Endodermal cell (in vitro differentiated cells): ENCODE measurements around the gene SOX11. TPM values are rescaled to one million over a fixed set of nuclear protein-coding genes. Genes with fewer than 3 reads are reported as not detected.

Source experiments
- DNase-seq: peaks from one replicate; pipeline ENCODE4 v3.0.0-alpha.2; 2017
- H3K27ac ChIP-seq: 2 replicates; pipeline ENCODE4 v1.5.1; 2013; ENCODE audit warnings: mild to moderate bottlenecking, low read depth, low read length, moderate library complexity
- H3K27me3 ChIP-seq: 2 replicates; pipeline ENCODE4 v1.6.1; 2013; ENCODE audit warnings: mild to moderate bottlenecking, low read length, moderate library complexity; ENCODE audit not compliant: insufficient read depth, control insufficient read depth, poor library complexity, severe bottlenecking
- H3K36me3 ChIP-seq: 2 replicates; pipeline ENCODE4 v1.7.0; 2013; ENCODE audit warnings: mild to moderate bottlenecking, low read length, moderate library complexity; ENCODE audit not compliant: control insufficient read depth, insufficient read depth
- H3K4me1 ChIP-seq: one replicate; pipeline ENCODE4 v1.7.0; 2013; ENCODE audit warnings: low read length; ENCODE audit not compliant: control insufficient read depth, insufficient read depth
- H3K4me3 ChIP-seq: 2 replicates; pipeline ENCODE4 v1.5.1; 2013; ENCODE audit warnings: mild to moderate bottlenecking, low read length, moderate library complexity
- H3K9ac ChIP-seq: 2 replicates; pipeline ENCODE4 v1.6.1; 2013; ENCODE audit warnings: mild to moderate bottlenecking, low read length, moderate library complexity; ENCODE audit not compliant: poor library complexity, severe bottlenecking; ENCODE audit errors: extremely low read depth
- H3K9me3 ChIP-seq: 2 replicates; pipeline ENCODE4 v1.6.1; 2013; ENCODE audit warnings: mild to moderate bottlenecking, low read length, moderate library complexity; ENCODE audit not compliant: control insufficient read depth
- H3K27ac Mint-ChIP-seq: 2 replicates; pipeline ENCODE4 v1.8.0; 2020; ENCODE audit warnings: mixed read lengths
- H3K27me3 Mint-ChIP-seq: 2 replicates; pipeline ENCODE4 v1.8.0; 2021; ENCODE audit warnings: mild to moderate bottlenecking, mixed read lengths; ENCODE audit not compliant: insufficient read depth
- H3K36me3 Mint-ChIP-seq: 2 replicates; pipeline ENCODE4 v1.8.0; 2020; ENCODE audit warnings: low read depth, mixed read lengths
- H3K4me1 Mint-ChIP-seq: 2 replicates; pipeline ENCODE4 v1.8.0; 2020; ENCODE audit warnings: mixed read lengths
- H3K4me3 Mint-ChIP-seq: 2 replicates; pipeline ENCODE4 v1.8.0; 2020; ENCODE audit warnings: mild to moderate bottlenecking, moderate library complexity, mixed read lengths
- H3K9me3 Mint-ChIP-seq: 2 replicates; pipeline ENCODE4 v1.8.0; 2020; ENCODE audit warnings: mild to moderate bottlenecking, mixed read lengths
- CTCF ChIP-seq: fragments of 200-600 bp; sonication (generic); conservative IDR thresholded peaks from 2 replicates; pipeline ENCODE4 v1.5.0; 2021; ENCODE audit warnings: antibody characterized with exemption, mild to moderate bottlenecking
- WGBS, 2 experiments: methylation state at CpG; one replicate each; pipeline versions ENCODE4 v1.1.5 to v1.1.7; 2013; ENCODE audit warnings: missing lambda C conversion rate in 2 of 2, mixed read lengths in 1 of 2; ENCODE audit not compliant: insufficient coverage in 1 of 2, insufficient read length in 1 of 2; 5-methylcytosine and 5-hydroxymethylcytosine counted together
- total RNA-seq, 2 donors: library from RNA; stranded (reverse); fragmentation: NEBNext Ultra II Directional in 1 of 2; extraction: Animal tissue kit (Norgen Biotek cat#: 25700) in 1 of 2; gene quantifications; 2 replicates in 1 of 2; 3 replicates in 1 of 2; pipeline ENCODE4 v1.2.1, GENCODE V29; 2021

Gene SOX11
- total RNA-seq, 2 donors from 2014 or later = 35.9 to 48.9 TPM

DNA sequence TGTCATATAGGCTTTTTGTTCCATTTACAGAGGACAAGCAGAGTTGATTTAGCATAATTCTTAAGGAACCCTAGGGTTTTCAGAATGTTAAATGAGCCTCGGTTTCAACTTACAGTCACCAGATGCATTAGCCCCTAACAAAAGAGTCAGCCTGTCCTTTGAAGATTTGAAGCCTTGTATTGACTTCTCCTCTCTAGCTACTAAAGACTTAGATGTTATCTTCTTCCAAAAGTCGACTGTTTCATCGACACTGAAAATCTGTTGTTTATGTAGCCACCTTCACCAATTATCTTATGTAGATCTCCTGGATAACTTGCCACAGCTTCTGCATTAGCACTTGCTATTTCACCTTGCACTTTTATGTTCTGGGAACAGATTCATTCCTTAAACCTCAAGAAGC lies 31.6 kb upstream of the SOX11 start:
- Mint-ChIP-seq H3K4me1 (no peaks in the 10 kb centered on the region), H3K27me3 (peaks cover 3% of the 10 kb centered on the region), H3K9me3 (peaks cover 8% of the 10 kb centered on the region), H3K4me3 (no peak overlapping the region), H3K36me3 (no peaks in the 10 kb centered on the region), H3K27ac (no peak overlapping the region)
- H3K9ac ChIP-seq = no peak overlapping the region
- DNase-seq = no peak
- 76 to 83% methylated on average over 3 of the region's 3 CpGs for WGBS, 2 experiments
- H3K27me3 ChIP-seq = no peaks in the 10 kb centered on the region
- H3K36me3 ChIP-seq = no peaks in the 10 kb centered on the region
- H3K4me3 ChIP-seq = no peak overlapping the region
- TF ChIP-seq CTCF = no peak
- no peaks in the 10 kb centered on the region for H3K4me1 ChIP-seq
- H3K27ac ChIP-seq = no peak overlapping the region
- peaks cover 7% of the 10 kb centered on the region for H3K9me3 ChIP-seq

GRCh38 chr2:5661362-5661761 lies 30.8 kb upstream of the SOX11 start:
- Mint-ChIP-seq H3K4me1 (no peaks in the 10 kb centered on the region), H3K36me3 (no peaks in the 10 kb centered on the region), H3K27ac (no peak overlapping the region), H3K27me3 (peaks cover under 1% of the 10 kb centered on the region), H3K9me3 (peaks cover 8% of the 10 kb centered on the region), H3K4me3 (no peak overlapping the region)
- Histone ChIP-seq H3K4me1 (no peaks in the 10 kb centered on the region), H3K4me3 (no peak overlapping the region), H3K27ac (no peak overlapping the region), H3K9ac (no peak overlapping the region), H3K9me3 (peaks cover 7% of the 10 kb centered on the region), H3K27me3 (no peaks in the 10 kb centered on the region), H3K36me3 (no peaks in the 10 kb centered on the region)
- no peak for TF ChIP-seq CTCF
- no peak for DNase-seq
- WGBS, 2 experiments = 88 to 90% methylated on average over 4 to 5 of the region's 5 CpGs

GRCh38 chr2:5664278-5664681 lies 27.9 kb upstream of the SOX11 start:
- Mint-ChIP-seq H3K27me3 (peaks cover 12% of the 10 kb centered on the region), H3K9me3 (peaks cover 8% of the 10 kb centered on the region), H3K36me3 (no peaks in the 10 kb centered on the region), H3K4me3 (no peak overlapping the region), H3K4me1 (no peaks in the 10 kb centered on the region), H3K27ac (no peak overlapping the region)
- no peak for DNase-seq
- H3K4me3 ChIP-seq = no peak overlapping the region
- H3K36me3 ChIP-seq = no peaks in the 10 kb centered on the region
- H3K9me3 ChIP-seq = peaks cover 7% of the 10 kb centered on the region
- 97 to 100% methylated on average over 1 to 4 of the region's 4 CpGs for WGBS, 2 experiments
- H3K27ac ChIP-seq = no peak overlapping the region
- no peaks in the 10 kb centered on the region for H3K4me1 ChIP-seq
- H3K9ac ChIP-seq = no peak overlapping the region
- H3K27me3 ChIP-seq = no peaks in the 10 kb centered on the region
- no peak for TF ChIP-seq CTCF
